ENCODE measurements around the gene TMEM17. TPM values are rescaled to one million over a fixed set of nuclear protein-coding genes. Genes with fewer than 3 reads are reported as not detected.

The TMEM17 gene
- total RNA-seq, 1 donor from 2014 or later = 0.50 TPM

- DNase-seq (ENCODE audit: low spot score) = no peak
- peak; percentile 39 for ATAC-seq
Measured at GRCh38 chr2:62512384-62512783, 6.4 kb upstream of the TMEM17 start.

GRCh38 chr2:62511636-62512035 is 5.6 kb upstream of the TMEM17 start:
- DNase-seq (ENCODE audit: low spot score) = no peak
- ATAC-seq = no peak

GRCh38 chr2:62506421-62506750 is 391 bp upstream of the TMEM17 start:
- ATAC-seq = peak; percentile 33
- DNase-seq (ENCODE audit: low spot score) = no peak

DNA sequence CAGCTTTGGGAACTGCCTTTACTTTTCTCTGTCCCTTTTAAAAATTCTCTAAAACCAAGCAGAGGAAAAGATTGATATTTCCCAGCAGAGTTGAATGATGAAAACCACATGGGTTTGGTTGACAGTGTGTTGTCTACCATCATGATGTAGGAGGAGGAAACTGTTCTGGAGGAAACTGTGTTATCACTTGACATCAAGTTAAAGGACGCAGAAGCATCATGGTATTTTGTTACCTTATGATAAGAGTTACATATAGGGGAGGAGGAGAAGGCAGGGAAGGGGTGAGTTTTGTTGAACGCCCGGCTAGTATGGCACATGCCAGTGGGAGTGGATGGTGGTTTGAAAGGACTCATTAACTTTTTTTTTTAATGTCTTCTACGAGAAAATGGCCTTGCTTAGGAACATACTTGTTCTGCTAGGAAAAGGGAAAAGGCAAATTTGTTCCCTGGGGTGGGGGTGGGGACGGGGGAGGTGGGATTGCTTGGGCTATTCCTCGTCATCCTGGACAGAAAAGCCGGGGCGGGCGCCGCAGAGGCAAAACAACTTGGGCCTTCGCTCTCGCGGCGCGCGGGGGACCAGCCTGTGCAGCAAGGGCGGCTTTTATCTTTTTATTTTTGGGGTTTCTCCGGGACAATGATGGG is 766 bp downstream of the TMEM17 start:
- no peak for ATAC-seq
- no peak for DNase-seq (ENCODE audit: low spot score)

DNA sequence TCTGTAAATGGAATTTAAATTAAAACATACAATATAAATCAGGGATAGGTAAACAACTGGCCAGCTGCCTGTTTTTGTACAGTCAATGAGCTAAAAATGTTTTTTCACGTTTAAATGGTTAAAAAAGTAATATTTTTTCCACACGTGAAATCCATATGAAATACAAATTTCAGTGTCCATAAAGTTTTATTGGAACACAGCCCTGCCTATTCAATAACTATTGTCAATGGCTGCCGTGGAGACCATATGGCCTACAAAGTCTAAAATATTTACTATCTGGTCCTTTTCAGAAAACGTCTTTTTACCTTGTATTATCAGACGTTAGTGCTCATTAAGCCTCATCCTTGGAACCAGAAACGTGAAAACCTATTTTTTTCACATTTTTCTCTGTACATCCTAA is 1.3 kb downstream of the TMEM17 start:
- ATAC-seq (no peak), DNase-seq (ENCODE audit: low spot score) (no peak)

GRCh38 chr2:62501794-62502500 is 4.0 kb downstream of the TMEM17 start:
- no peak for ATAC-seq
- no peak for DNase-seq (ENCODE audit: low spot score)

- ATAC-seq = no peak
- DNase-seq (ENCODE audit: low spot score) = no peak
Measured at GRCh38 chr2:62501069-62501468, 4.9 kb downstream of the TMEM17 start.

DNA sequence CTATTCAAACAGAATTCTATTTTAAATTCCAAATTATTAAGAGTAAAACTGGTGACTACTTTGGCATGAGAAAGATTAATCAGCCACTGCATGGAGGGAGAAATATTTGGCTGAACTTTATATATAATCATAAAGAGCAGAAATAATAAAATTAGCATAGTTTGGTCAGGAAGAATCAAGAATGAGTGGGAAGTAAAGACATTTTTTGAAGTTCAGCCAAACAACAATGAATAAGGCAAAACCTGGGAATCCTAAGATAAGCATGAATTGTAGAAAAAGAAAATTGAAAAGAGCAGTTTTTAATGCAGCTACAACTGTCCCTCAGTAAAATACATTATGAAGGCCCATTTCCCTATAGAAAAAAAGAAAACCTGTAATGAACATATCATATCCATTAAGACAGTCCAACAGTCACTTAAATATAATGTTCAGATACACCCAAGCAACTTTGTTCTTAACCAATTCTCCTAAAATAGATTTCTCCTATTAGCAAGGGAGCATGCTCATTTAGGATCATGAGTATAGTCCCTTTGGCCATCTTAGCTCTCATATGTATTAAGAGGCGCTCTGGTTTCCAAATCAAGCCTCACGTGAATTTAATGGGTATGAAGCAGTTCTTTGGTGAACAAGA is 6.5 kb downstream of the TMEM17 start:
- no peak for ATAC-seq
- no peak for DNase-seq (ENCODE audit: low spot score)

- DNase-seq (ENCODE audit: low spot score) (no peak), ATAC-seq (no peak)
Measured at GRCh38 chr2:62498739-62499138, 7.3 kb downstream of the TMEM17 start.

DNA sequence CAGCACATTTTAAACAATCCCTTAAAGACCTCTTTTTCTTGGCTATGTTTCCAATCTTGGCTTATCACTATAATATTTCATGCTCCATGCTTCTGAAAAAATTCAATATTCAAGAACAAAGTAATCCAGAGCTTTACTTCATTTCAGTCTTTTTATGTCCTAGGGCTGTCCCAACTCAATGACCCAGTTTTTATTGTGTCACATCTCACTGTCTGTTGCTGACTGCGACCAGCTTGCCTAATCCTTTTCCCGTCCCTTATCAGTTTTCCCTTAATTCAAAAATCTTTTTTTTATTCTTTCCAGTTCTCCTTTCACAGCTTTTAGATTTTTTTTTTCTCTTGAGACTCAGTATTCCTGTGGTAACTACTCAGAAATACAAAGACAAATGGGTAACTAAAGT is 10.2 kb downstream of the TMEM17 start:
- DNase-seq (ENCODE audit: low spot score) = no peak
- ATAC-seq = peak; percentile 86

DNA sequence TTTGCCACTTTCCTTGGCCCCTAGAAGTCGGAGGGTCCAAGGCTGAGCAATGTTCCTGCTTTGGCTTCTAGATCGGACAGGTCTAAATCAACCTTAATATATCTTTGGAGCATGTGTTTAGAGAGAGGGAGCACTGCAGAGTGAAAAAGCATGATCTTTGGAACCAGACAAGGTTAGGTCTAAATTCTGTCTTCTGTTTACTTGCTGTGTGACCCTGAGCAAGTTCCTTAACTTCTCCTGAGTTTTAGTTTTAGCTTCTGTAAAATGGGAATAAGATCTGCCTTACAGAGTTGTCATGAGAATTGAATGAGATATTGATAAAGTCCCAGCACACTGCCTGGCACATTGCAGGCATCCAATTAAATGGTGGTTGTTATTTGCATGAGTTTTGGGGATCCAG is 13.9 kb downstream of the TMEM17 start:
- DNase-seq (ENCODE audit: low spot score) (no peak), ATAC-seq (peak; percentile 79)

- ATAC-seq = no peak
- DNase-seq (ENCODE audit: low spot score) = no peak
Measured at GRCh38 chr2:62489702-62490101, 16.3 kb downstream of the TMEM17 start.

DNA sequence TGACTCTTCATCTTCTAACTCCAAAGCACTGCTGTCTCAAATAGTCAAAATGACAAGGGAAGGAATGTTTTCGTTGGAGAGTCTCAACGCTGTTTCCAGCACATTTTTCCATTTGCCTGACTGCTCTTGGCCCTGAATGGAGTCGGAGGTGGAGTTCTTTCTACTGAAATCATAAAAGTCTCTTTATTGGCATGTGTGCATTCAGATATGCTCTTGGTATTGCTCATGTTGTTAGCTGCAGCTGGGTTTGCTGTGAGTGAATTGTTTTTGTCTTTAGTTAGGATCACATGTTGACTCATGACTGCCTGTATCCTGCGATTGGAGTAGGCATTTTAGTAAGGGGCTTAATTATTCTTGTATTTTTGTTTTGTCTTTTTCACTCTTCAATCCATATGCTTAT is 16.8 kb downstream of the TMEM17 start:
- no peak for DNase-seq (ENCODE audit: low spot score)
- no peak for ATAC-seq

DNA sequence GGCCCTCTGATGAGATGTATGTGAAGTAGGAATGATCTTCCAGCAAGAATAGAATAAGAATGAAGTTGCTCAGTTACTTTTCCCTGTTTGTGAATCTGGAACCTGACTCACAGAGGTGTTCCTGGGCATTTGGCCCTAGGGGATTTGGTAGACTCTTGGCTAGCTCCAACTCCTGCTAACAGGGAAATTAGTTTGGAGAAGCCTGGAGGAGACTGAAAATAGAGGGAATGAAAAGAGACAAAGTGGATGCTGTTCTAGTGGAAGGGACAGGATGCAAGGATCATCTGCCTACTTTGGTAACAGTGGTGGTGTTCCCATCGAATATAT is 19.6 kb downstream of the TMEM17 start:
- DNase-seq (ENCODE audit: low spot score) (no peak), ATAC-seq (peak; percentile 29)

DNA sequence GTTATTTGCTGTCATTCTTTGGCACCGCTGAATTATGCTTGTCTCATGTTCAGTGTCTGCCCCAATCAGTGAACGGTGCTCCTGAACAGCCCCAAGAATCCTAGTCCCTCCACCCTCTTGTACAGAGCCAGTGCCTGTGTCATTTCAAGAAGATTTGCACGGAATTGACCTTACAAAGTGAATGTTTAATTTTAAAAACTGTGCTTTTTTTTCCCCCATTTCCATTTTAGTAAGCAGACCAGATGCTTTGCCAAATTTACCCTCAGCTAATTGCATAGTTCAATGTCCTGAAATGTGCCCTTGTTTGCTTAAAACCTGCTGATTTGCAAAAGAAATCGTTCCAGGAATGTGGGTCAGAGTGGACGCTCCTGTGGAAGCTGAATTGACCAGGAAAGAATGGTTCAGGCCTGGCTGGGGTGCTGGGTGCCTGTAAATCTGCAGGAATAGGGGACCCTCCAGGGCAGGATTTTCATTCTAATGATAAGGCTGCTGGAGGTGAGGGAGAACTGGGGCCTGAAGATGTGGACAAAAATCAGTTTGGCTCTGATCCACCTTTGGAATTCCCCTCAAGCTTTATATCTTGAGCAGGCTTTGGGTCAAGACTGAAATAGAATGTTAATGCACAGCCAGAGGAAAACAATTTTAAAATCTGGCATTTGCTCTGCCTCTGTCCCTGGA is 20.1 kb downstream of the TMEM17 start:
- peak; percentile 80 for DNase-seq (ENCODE audit: low spot score)
- ATAC-seq = peak; percentile 92

DNA sequence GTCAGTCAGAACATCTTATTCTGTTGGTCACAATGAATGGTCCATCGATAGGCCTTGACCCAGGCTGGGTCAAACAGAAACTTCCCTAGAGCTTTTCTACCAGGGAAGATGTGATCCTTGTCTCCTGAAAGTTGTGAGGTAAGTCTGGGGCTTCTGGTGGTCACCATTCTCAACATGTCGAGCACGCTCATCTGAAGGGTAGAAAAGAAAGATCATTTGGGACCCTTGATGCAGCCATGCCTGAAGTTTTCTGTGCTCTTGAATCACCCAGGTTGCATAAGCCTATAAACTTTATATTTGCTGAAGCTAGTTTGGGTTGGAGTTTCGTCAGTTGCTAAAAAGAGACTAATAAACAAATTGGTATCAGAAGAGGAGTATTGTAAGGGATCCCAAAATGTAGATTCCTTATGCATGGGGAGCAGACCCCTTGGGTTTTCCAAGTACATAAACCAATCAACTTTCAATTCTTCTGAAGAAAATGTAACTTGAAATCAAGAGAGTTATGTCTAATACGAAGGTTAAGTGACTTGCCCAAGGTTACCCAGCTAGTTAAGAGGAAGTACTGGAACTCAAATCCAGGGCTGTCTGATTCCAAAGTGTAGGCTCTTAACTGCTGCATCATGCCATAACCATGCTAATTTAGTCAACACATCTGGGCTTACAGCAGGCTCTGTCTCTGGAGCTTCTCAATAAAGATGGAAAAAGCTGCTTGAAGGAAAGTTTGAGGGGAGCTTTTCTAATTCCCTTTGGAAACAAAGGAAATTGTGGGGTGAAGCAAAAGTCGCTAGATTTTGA is 23.2 kb downstream of the TMEM17 start:
- DNase-seq (ENCODE audit: low spot score) (no peak), ATAC-seq (no peak)

- no peak for ATAC-seq
- DNase-seq (ENCODE audit: low spot score) = no peak
Measured at GRCh38 chr2:62479917-62480316, 26.1 kb downstream of the TMEM17 start.

- ATAC-seq = peak; percentile 61
- DNase-seq (ENCODE audit: low spot score) = no peak
Measured at GRCh38 chr2:62478093-62478580, 27.9 kb downstream of the TMEM17 start.

GRCh38 chr2:62477573-62477972 is 28.4 kb downstream of the TMEM17 start:
- ATAC-seq (no peak), DNase-seq (ENCODE audit: low spot score) (no peak)

- peak; percentile 10 for ATAC-seq
- DNase-seq (ENCODE audit: low spot score) = no peak
Measured at GRCh38 chr2:62475172-62476011, 30.6 kb downstream of the TMEM17 start.

Measured in left lobe of liver (tissue), 2 donors.